ENCODE measurements around the gene MYL6.

MYL6 gene

GRCh38 chr12:56124133-56124532, 34.0 kb upstream of the MYL6 start:
- TF ChIP-seq CTCF (IDR thresholded peaks at IDR 0.05; ENCODE audit: borderline replicate concordance, control extremely low read depth, extremely low read depth, insufficient read depth, missing control alignments): no peak
- DNase-seq (ENCODE audit: low spot score): no peak
- in situ Hi-C loops (cut with MboI; ENCODE audit: low sequenced_read_pairs, unreplicated experiment): no loop called here

- TF ChIP-seq CTCF (IDR thresholded peaks at IDR 0.05; ENCODE audit: borderline replicate concordance, control extremely low read depth, extremely low read depth, insufficient read depth, missing control alignments): no peak
- no peak for DNase-seq (ENCODE audit: low spot score)
- in situ Hi-C loops (cut with MboI; ENCODE audit: low sequenced_read_pairs, unreplicated experiment): no loop called here
Observed at GRCh38 chr12:56126732-56127239, 31.4 kb upstream of the MYL6 start.

- no peak for DNase-seq (ENCODE audit: low spot score)
- TF ChIP-seq CTCF (IDR thresholded peaks at IDR 0.05; ENCODE audit: borderline replicate concordance, control extremely low read depth, extremely low read depth, insufficient read depth, missing control alignments): no peak
- in situ Hi-C loops (cut with MboI; ENCODE audit: low sequenced_read_pairs, unreplicated experiment): no loop called here
Observed at GRCh38 chr12:56127485-56127887, 30.7 kb upstream of the MYL6 start.

GRCh38 chr12:56127888-56128669, 30.1 kb upstream of the MYL6 start, which contains the start of gene ESYT1:
TSS of gene ESYT1 (plus strand) at chr12:56128267. CDS start at chr12:56128320, 53 bp downstream.
- peak; percentile 97 for DNase-seq (ENCODE audit: low spot score)
- in situ Hi-C loops (cut with MboI; ENCODE audit: low sequenced_read_pairs, unreplicated experiment): no loop called here
- TF ChIP-seq CTCF (IDR thresholded peaks at IDR 0.05; ENCODE audit: borderline replicate concordance, control extremely low read depth, extremely low read depth, insufficient read depth, missing control alignments): no peak

- no peak for TF ChIP-seq CTCF (IDR thresholded peaks at IDR 0.05; ENCODE audit: borderline replicate concordance, control extremely low read depth, extremely low read depth, insufficient read depth, missing control alignments)
- no peak for DNase-seq (ENCODE audit: low spot score)
- in situ Hi-C loops (cut with MboI; ENCODE audit: low sequenced_read_pairs, unreplicated experiment): no loop called here
Observed at GRCh38 chr12:56128670-56129205, 29.4 kb upstream of the MYL6 start.

GRCh38 chr12:56129206-56129941, 28.8 kb upstream of the MYL6 start:
- peak; percentile 76 for DNase-seq (ENCODE audit: low spot score)
- no peak for TF ChIP-seq CTCF (IDR thresholded peaks at IDR 0.05; ENCODE audit: borderline replicate concordance, control extremely low read depth, extremely low read depth, insufficient read depth, missing control alignments)
- in situ Hi-C loops (cut with MboI; ENCODE audit: low sequenced_read_pairs, unreplicated experiment): no loop called here

Measured in GM13976 (cell line).